Right lobe of liver (tissue), 6 donors: ENCODE data around the gene UTP15. TPM values are rescaled to one million over a fixed set of nuclear protein-coding genes. Genes with fewer than 3 reads are reported as not detected.

Source experiments
- ATAC-seq, 4 donors: fragments of 200-7000 bp; cut with Tn5 transposase; one replicate each; pipeline ENCODE4 v1.9.1; 2020; ENCODE audit warnings: mild to moderate bottlenecking in 4 of 4, moderate library complexity in 4 of 4
- DNase-seq, 3 donors: peaks; one replicate each; pipeline ENCODE4 v3.0.0-alpha.2; 2020
- H3K27ac ChIP-seq, 3 donors: fragments of 200-600 bp; one replicate each; pipeline ENCODE4 v1.8.0; 2022
- H3K27me3 ChIP-seq, 2 donors: fragments of 200-600 bp; one replicate each; pipeline ENCODE4 v1.8.0; 2022
- H3K36me3 ChIP-seq, 4 donors: fragments of 200-600 bp; sonication (generic) in 1 of 4; one replicate each; pipeline versions ENCODE4 v1.5.1 to v1.8.0; 2017 to 2022; ENCODE audit warnings: control low read depth in 1 of 4
- H3K4me1 ChIP-seq, 4 donors: fragments of 200-600 bp; sonication (generic) in 1 of 4; one replicate each; pipeline versions ENCODE4 v1.5.1 to v1.8.0; 2017 to 2022; ENCODE audit warnings: control low read depth in 1 of 4
- H3K4me3 ChIP-seq, 3 donors: fragments of 200-600 bp; one replicate each; pipeline ENCODE4 v1.8.0; 2022
- H3K9me3 ChIP-seq, 4 donors: fragments of 200-600 bp; sonication (generic) in 1 of 4; one replicate each; pipeline versions ENCODE4 v1.5.1 to v1.8.0; 2017 to 2022; ENCODE audit warnings: control low read depth in 1 of 4
- CTCF ChIP-seq, 4 donors: fragments of 200-600 bp in 3 of 4; fragments of 450-650 bp in 1 of 4; IDR thresholded peaks; one replicate each; pipeline versions ENCODE4 v1.5.1 to v1.8.0; 2016 to 2022; ENCODE audit warnings: antibody characterized with exemption in 4 of 4, mild to moderate bottlenecking in 2 of 4
- POLR2A ChIP-seq: fragments of 450-650 bp; IDR thresholded peaks from one replicate; pipeline ENCODE4 v1.6.1; 2017; ENCODE audit warnings: antibody characterized with exemption, mild to moderate bottlenecking
- WGBS: methylation state at CpG from one replicate; pipeline ENCODE4 v1.1.6; 2018; ENCODE audit warnings: low coverage, low lambda C conversion rate; ENCODE audit not compliant: insufficient coverage; ENCODE audit errors: missing lambda C conversion rate; 5-methylcytosine and 5-hydroxymethylcytosine counted together
- intact Hi-C, 2 donors: fragments of 100-400 bp; cut with DNase I; formaldehyde crosslinking; loops; one replicate each; pipeline versions ENCODE4 v1.11.2 to v1.14.1; 2022
- total RNA-seq, 6 experiments: library from RNA; depleted of rRNA in 2 of 6; stranded (reverse); fragments of >200 nt in 2 of 6; fragmentation: NEBNext Ultra II Directional in 3 of 6; extraction: Animal tissue kit (Norgen Biotek cat#: 25700) in 3 of 6; gene quantifications; one replicate each; pipeline versions ENCODE4 v1.1.0 to v1.2.4, GENCODE V29; 2016 to 2023
- donor health status: DM: no; HTN: yes; CAD: no.
- donor health status: DM: no; HTN: no; CAD: no.
- donor health status: DM: no; HTN: no; CAD: no.
- donor health status: DM: no; HTN: yes; CAD: no.
- donor health status: DM: no; HTN: yes; CAD: no.

The UTP15 gene
- total RNA-seq, 6 experiments from 2014 or later, result 6.0 to 16.5 (median 10.6) TPM

DNA sequence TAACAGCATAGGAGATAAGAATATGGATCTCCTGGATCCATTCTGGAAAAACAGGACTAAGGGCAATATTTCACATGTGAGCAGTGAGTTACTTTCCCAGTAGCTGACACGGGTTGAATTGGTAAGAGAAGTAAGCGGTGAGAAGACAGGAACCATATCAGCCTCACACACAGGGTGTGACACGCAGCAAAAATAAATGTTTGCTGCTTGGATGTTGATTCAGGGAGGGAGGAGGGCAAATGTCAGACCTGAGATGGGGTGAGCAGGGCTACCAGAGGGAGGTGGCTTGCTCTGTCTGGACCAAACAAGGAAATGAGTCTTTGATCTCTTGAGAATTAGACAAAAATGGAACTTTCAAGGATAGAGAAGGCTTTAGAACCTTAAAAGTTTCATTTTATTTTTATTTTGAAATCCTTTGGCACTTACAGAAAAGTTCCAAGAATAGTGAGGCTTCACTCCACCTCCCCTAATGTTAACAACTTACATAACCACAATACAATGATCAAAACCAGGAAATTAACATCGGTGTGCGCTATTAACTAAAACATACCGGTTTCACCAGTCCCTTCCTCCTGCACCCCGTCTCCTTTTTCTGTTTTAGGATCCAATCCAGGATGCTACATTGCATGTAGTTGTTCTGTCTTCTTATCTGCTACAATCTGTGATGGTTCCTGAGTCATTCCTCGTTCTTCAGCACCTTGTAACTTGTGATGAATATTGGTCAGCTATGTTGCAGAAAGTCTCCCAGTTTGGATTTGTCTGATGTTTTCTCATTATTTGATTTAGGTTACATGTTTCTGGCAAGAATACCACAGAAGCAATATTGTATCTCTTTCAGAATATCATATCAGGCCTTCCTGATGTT is 39.9 kb downstream of the UTP15 start:
- Histone ChIP-seq H3K27ac (peak overlapping the region in 1 of 3 donors; percentile 26), H3K36me3 (no peaks in the 10 kb centered on the region), H3K27me3 (no peaks in the 10 kb centered on the region), H3K4me1 (peaks cover 0 to 12% (median 0%) of the 10 kb centered on the region in 4 donors), H3K9me3 (peaks cover 0 to 4% (median 0%) of the 10 kb centered on the region in 4 donors), H3K4me3 (no peak overlapping the region)
- no peak for TF ChIP-seq POLR2A
- TF ChIP-seq CTCF (IDR thresholded peaks at IDR 0.05), result no peak
- 48% methylated on average over 8 of the region's 8 CpGs for WGBS
- DNase-seq, result peak in 1 of 3 donors; percentile 24
- intact Hi-C loops, result no loop called here
- peak; percentile 85 to 99 (median 98) for ATAC-seq

GRCh38 chr5:73606206-73606753 is 40.7 kb downstream of the UTP15 start:
- Histone ChIP-seq H3K27ac (no peak overlapping the region), H3K27me3 (no peaks in the 10 kb centered on the region), H3K4me3 (no peak overlapping the region), H3K9me3 (peaks cover 0 to 4% (median 0%) of the 10 kb centered on the region in 4 donors), H3K36me3 (no peaks in the 10 kb centered on the region), H3K4me1 (peaks cover 0 to 12% (median 0%) of the 10 kb centered on the region in 4 donors)
- TF ChIP-seq POLR2A, result no peak
- no peak for TF ChIP-seq CTCF (IDR thresholded peaks at IDR 0.05)
- DNase-seq (no peak), ATAC-seq (no peak)
- intact Hi-C loops, result no loop called here
- 55% methylated on average over 3 of the region's 3 CpGs for WGBS

DNA sequence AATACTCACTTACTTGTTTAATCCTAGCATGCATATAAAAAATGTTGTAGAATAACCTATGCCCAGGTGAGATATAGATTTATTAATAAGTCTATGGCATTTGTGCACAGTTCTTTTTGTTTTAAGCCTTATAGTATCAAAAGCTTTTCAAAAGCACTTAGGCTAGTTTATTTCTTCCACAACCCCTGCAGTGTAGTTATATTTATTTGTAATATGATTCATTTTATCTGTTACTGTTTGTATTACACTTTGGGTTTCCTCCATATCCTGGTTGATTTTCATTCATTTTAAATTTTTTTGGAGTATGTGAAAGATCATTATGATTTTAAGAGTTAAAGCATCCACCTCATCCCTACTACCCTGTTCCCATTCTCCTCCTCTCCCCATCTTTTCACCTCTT is 41.7 kb downstream of the UTP15 start:
- Histone ChIP-seq H3K4me3 (no peak overlapping the region), H3K27me3 (no peaks in the 10 kb centered on the region), H3K27ac (no peak overlapping the region), H3K9me3 (peaks cover 0 to 3% (median 0%) of the 10 kb centered on the region in 4 donors), H3K36me3 (no peaks in the 10 kb centered on the region), H3K4me1 (peaks cover 0 to 12% (median 0%) of the 10 kb centered on the region in 4 donors)
- DNase-seq, result no peak
- ATAC-seq, result no peak
- intact Hi-C loops, result no loop called here
- no peak for TF ChIP-seq CTCF (IDR thresholded peaks at IDR 0.05)
- TF ChIP-seq POLR2A, result no peak

GRCh38 chr5:73612799-73613198 is 47.3 kb downstream of the UTP15 start:
- DNase-seq (no peak), ATAC-seq (peak; percentile 44 to 91 (median 65))
- Histone ChIP-seq H3K27ac (no peak overlapping the region), H3K4me1 (peaks cover 0 to 8% (median 0%) of the 10 kb centered on the region in 4 donors), H3K36me3 (no peaks in the 10 kb centered on the region), H3K27me3 (no peaks in the 10 kb centered on the region), H3K4me3 (no peak overlapping the region), H3K9me3 (no peaks in the 10 kb centered on the region)
- no peak for TF ChIP-seq POLR2A
- TF ChIP-seq CTCF (IDR thresholded peaks at IDR 0.05), result no peak
- 13% methylated on average over 3 of the region's 3 CpGs for WGBS
- intact Hi-C loops, result no loop called here
